Natural killer cell treated with Interleukin-12 subunit alpha and Interleukin-12 subunit beta and Interleukin-15 and Interleukin-18, amount 100 ng/mL, for 72 hours (primary cell): ENCODE data around the gene C3orf85. TPM values are rescaled to one million over a fixed set of nuclear protein-coding genes. Genes with fewer than 3 reads are reported as not detected.

Source experiments
- ATAC-seq, 2 donors: fragments of 150-1000 bp; cut with Tn5 transposase in 1 of 2; sonication (Bioruptor Pico), chemical (Tn5 transposase) in 1 of 2; 2 replicates each; pipeline ENCODE4 v1.10.0; 2021
- DNase-seq: peaks from one replicate; pipeline ENCODE4 v3.0.0; 2022; ENCODE audit warnings: low spot score
- H3K27ac Mint-ChIP-seq, 2 donors: 1 replicate in 1 of 2; 2 replicates in 1 of 2; pipeline ENCODE4 v1.8.0; 2022; ENCODE audit warnings: mixed read lengths in 2 of 2, mild to moderate bottlenecking in 1 of 2, moderate library complexity in 1 of 2
- H3K27me3 Mint-ChIP-seq, 2 donors: 1 replicate in 1 of 2; 2 replicates in 1 of 2; pipeline ENCODE4 v1.8.0; 2022; ENCODE audit warnings: mixed read lengths in 2 of 2
- H3K36me3 Mint-ChIP-seq: one replicate; pipeline ENCODE4 v1.8.0; 2022; ENCODE audit warnings: mixed read lengths
- H3K4me1 Mint-ChIP-seq, 2 donors: 1 replicate in 1 of 2; 2 replicates in 1 of 2; pipeline ENCODE4 v1.8.0; 2022; ENCODE audit warnings: low read depth in 2 of 2, mixed read lengths in 2 of 2, mild to moderate bottlenecking in 1 of 2
- H3K4me3 Mint-ChIP-seq: one replicate; pipeline ENCODE4 v1.8.0; 2022; ENCODE audit warnings: mixed read lengths
- H3K9me3 Mint-ChIP-seq: 2 replicates; pipeline ENCODE4 v1.8.0; 2022; ENCODE audit warnings: mixed read lengths
- total RNA-seq, 2 donors: library from RNA; stranded (reverse); gene quantifications; one replicate each; pipeline ENCODE4 v1.2.3, GENCODE V29; 2022

The C3orf85 gene, protein sequence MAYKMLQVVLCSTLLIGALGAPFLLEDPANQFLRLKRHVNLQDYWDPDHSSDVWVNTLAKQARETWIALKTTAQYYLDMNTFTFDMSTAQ
- not detected for total RNA-seq

- Mint-ChIP-seq H3K27ac (no peak within 1 kb of the TSS), H3K4me1 (no peaks in the 10 kb centered on the region), H3K9me3 (peaks cover 6% of the 10 kb centered on the region), H3K27me3 (peaks cover 0 to 5% of the 10 kb centered on the region in 2 donors), H3K4me3 (no peak within 1 kb of the TSS), H3K36me3 (no peaks in the 10 kb centered on the region)
- no peak for ATAC-seq
- DNase-seq, result no peak
Measured at GRCh38 chr3:109136523-109136922, at the start of gene C3orf85. Gene C3orf85 (plus strand): TSS chr3:109136719. CDS start chr3:109136848, 129 bp downstream.

GRCh38 chr3:109089265-109089664, 47.3 kb upstream of the C3orf85 start:
- Mint-ChIP-seq H3K9me3 (no peaks in the 10 kb centered on the region), H3K27me3 (peaks cover 5 to 11% of the 10 kb centered on the region in 2 donors), H3K27ac (no peak overlapping the region), H3K36me3 (no peaks in the 10 kb centered on the region), H3K4me1 (no peaks in the 10 kb centered on the region), H3K4me3 (no peak overlapping the region)
- ATAC-seq (no peak), DNase-seq (no peak)

DNA sequence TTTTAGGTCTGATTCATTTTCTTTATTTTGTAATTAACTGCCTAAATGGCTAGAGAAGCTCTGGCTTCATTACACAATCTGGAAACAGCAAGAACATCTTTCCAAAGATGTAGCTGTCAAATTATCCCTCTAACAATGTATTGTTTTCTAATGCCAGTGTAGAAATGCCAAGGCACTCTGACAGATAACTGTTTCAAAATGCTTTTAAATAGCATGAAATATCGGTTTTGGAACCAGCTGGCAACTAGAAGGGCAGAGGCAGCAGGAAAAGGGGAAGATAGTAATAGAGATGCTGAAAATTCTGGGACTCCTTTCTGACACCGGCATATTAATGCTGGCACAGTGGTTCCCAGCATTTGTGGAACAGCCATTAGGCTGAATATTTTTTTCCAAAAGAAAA, 44.7 kb upstream of the C3orf85 start:
- Mint-ChIP-seq H3K4me1 (no peaks in the 10 kb centered on the region), H3K27ac (no peak overlapping the region), H3K9me3 (no peaks in the 10 kb centered on the region), H3K27me3 (peaks cover 0 to 6% of the 10 kb centered on the region in 2 donors), H3K4me3 (no peak overlapping the region), H3K36me3 (no peaks in the 10 kb centered on the region)
- no peak for ATAC-seq
- DNase-seq, result no peak

DNA sequence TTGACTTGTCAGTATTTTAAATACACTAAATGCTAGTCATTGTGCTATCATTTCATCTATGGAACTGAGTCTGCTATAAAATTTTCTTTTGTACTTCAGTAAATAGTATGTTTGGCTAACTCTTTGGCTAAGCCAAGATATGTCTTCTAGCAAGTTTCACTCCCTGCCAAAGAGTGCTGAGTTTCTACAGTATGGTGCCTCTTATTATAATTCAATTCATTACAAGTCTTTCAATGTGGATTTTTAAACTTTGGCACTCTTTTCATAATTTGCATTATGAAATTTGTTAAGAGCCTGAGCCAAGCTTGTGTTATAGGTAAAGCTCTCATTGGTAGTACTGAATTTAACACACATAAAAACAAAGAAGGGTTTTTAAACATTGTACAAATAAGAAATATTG, 43.0 kb upstream of the C3orf85 start:
- Mint-ChIP-seq H3K36me3 (no peaks in the 10 kb centered on the region), H3K27me3 (peaks cover 7 to 8% of the 10 kb centered on the region in 2 donors), H3K9me3 (no peaks in the 10 kb centered on the region), H3K4me3 (no peak overlapping the region), H3K4me1 (no peaks in the 10 kb centered on the region), H3K27ac (no peak overlapping the region)
- ATAC-seq (no peak), DNase-seq (no peak)

DNA sequence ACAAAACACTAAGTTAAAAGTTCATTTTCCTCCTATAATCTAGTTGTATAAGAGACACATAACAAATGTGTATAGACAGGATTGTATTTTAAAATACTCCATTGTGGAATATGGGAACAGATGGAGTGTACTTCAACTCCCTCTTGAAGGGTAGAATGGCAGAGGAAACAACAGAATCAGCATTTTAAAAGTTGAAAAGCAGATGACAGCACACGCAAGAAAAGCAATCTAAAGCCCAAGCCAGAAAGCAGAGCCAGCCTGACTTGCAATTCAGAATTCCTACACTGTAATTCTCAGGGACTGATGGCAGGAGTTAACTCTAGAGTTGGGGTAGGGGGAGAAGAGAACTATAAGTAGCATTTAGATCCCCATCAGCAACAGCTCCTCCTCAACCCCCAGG, 41.4 kb upstream of the C3orf85 start:
- Mint-ChIP-seq H3K4me1 (no peaks in the 10 kb centered on the region), H3K27ac (no peak overlapping the region), H3K36me3 (no peaks in the 10 kb centered on the region), H3K4me3 (no peak overlapping the region), H3K9me3 (no peaks in the 10 kb centered on the region), H3K27me3 (peaks cover 7 to 8% of the 10 kb centered on the region in 2 donors)
- DNase-seq (no peak), ATAC-seq (no peak)

DNA sequence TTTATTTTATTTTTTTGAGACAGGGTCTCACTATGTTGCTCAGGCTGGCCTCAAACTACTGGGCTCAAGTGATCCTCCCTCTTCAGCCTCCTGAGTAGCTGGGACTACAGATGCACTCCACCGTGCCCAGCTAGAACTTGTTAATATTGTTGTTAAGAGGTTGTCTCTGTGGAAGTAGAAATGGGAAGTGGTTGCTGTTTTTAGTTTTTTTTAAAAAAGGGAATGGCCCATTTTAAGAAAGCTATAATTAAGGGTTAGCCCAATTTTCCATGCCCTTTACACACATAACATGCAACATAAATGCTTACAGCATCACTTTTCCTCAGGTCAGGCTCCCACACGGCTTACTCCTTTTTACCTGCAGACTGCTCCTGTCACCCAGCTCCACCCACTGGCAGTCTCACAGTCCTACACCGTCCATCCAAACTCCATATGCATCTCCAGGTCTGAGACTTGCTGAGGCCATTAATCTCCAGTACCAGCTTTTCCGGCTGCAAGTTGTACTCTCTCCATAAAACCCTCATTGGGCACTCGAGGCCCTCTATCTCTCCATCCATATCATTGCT, 38.4 kb upstream of the C3orf85 start:
- ATAC-seq (peak in 1 of 2 donors; percentile 9), DNase-seq (no peak)
- H3K9me3 Mint-ChIP-seq, result no peaks in the 10 kb centered on the region
- H3K27ac Mint-ChIP-seq, result no peak overlapping the region
- no peaks in the 10 kb centered on the region for H3K4me1 Mint-ChIP-seq
- H3K4me3 Mint-ChIP-seq, result no peak overlapping the region
- H3K36me3 Mint-ChIP-seq, result no peaks in the 10 kb centered on the region
- peaks cover 8 to 13% of the 10 kb centered on the region in 2 donors for H3K27me3 Mint-ChIP-seq

GRCh38 chr3:109109574-109109973, 26.9 kb upstream of the C3orf85 start:
- Mint-ChIP-seq H3K9me3 (peaks cover 4% of the 10 kb centered on the region), H3K4me3 (no peak overlapping the region), H3K27me3 (peaks cover 9% of the 10 kb centered on the region in 2 donors), H3K4me1 (no peaks in the 10 kb centered on the region), H3K36me3 (no peaks in the 10 kb centered on the region), H3K27ac (no peak overlapping the region)
- DNase-seq (no peak), ATAC-seq (no peak)

GRCh38 chr3:109112946-109113760, 23.4 kb upstream of the C3orf85 start:
- no peak overlapping the region for H3K4me3 Mint-ChIP-seq
- no peak for ATAC-seq

GRCh38 chr3:109114746-109115145, 21.8 kb upstream of the C3orf85 start:
- H3K27ac Mint-ChIP-seq, result no peak overlapping the region
- no peak for ATAC-seq
- H3K27me3 Mint-ChIP-seq, result peaks cover 4 to 7% of the 10 kb centered on the region in 2 donors
- DNase-seq, result no peak
- H3K4me3 Mint-ChIP-seq, result no peak overlapping the region
- H3K36me3 Mint-ChIP-seq, result no peaks in the 10 kb centered on the region
- no peaks in the 10 kb centered on the region for H3K4me1 Mint-ChIP-seq
- no peaks in the 10 kb centered on the region for H3K9me3 Mint-ChIP-seq

More at GRCh38 chr3:109112946-109113760, 23.4 kb upstream of the C3orf85 start:
- peaks cover 4 to 7% of the 10 kb centered on the region in 2 donors for H3K27me3 Mint-ChIP-seq
- no peaks in the 10 kb centered on the region for H3K9me3 Mint-ChIP-seq
- no peak overlapping the region for H3K27ac Mint-ChIP-seq
- no peak for DNase-seq
- H3K4me1 Mint-ChIP-seq, result no peaks in the 10 kb centered on the region
- H3K36me3 Mint-ChIP-seq, result no peaks in the 10 kb centered on the region

- Mint-ChIP-seq H3K9me3 (no peaks in the 10 kb centered on the region), H3K4me1 (no peaks in the 10 kb centered on the region), H3K36me3 (no peaks in the 10 kb centered on the region), H3K27me3 (peaks cover 4 to 7% of the 10 kb centered on the region in 2 donors), H3K27ac (no peak overlapping the region), H3K4me3 (no peak overlapping the region)
- DNase-seq (no peak), ATAC-seq (no peak)
Measured at GRCh38 chr3:109115451-109115850, 21.1 kb upstream of the C3orf85 start.

GRCh38 chr3:109116031-109116430, 20.5 kb upstream of the C3orf85 start:
- no peaks in the 10 kb centered on the region for H3K9me3 Mint-ChIP-seq
- H3K27me3 Mint-ChIP-seq, result peaks cover 4 to 7% of the 10 kb centered on the region in 2 donors
- H3K36me3 Mint-ChIP-seq, result no peaks in the 10 kb centered on the region
- ATAC-seq (no peak), DNase-seq (no peak)
- H3K27ac Mint-ChIP-seq, result no peak overlapping the region
- no peaks in the 10 kb centered on the region for H3K4me1 Mint-ChIP-seq
- H3K4me3 Mint-ChIP-seq, result no peak overlapping the region

DNA sequence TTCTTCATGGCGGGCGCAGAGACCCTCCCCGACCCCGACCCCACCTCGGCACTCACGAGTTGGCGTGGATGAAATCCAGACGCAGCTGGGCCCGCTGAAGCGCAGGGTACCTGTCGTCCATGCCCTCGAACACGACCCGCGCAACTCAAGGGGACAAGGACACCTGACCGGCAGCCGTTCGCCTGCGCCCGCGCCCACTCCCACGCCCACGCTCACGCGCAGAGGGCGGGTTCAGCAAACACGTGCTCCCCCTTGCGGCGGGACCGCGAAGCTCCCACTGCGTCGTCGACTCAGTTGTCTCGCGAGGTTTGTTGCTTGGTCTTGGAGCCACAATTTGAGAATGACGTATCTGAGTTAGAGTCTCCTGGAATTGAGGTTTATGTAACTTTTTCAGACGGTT, 18.6 kb upstream of the C3orf85 start, which contains the start of gene MORC1:
MORC1 (minus strand) TSS at position 196 of the 400 bp plus-strand sequence; CDS start at position 121, 75 bp downstream.
- no peak for ATAC-seq

GRCh38 chr3:109118584-109118983, 17.9 kb upstream of the C3orf85 start:
- Mint-ChIP-seq H3K36me3 (no peaks in the 10 kb centered on the region), H3K4me1 (no peaks in the 10 kb centered on the region), H3K9me3 (peaks cover 4% of the 10 kb centered on the region), H3K27ac (no peak overlapping the region), H3K27me3 (peaks cover 2 to 7% of the 10 kb centered on the region in 2 donors), H3K4me3 (no peak overlapping the region)
- ATAC-seq, result no peak
- no peak for DNase-seq

More for the DNA sequence above, 18.6 kb upstream of the C3orf85 start, which contains the start of gene MORC1:
- Mint-ChIP-seq H3K4me1 (no peaks in the 10 kb centered on the region), H3K36me3 (no peaks in the 10 kb centered on the region), H3K27me3 (peaks cover 2 to 7% of the 10 kb centered on the region in 2 donors), H3K9me3 (peaks cover 4% of the 10 kb centered on the region), H3K27ac (no peak within 1 kb of the TSS), H3K4me3 (no peak within 1 kb of the TSS)
- DNase-seq, result no peak

DNA sequence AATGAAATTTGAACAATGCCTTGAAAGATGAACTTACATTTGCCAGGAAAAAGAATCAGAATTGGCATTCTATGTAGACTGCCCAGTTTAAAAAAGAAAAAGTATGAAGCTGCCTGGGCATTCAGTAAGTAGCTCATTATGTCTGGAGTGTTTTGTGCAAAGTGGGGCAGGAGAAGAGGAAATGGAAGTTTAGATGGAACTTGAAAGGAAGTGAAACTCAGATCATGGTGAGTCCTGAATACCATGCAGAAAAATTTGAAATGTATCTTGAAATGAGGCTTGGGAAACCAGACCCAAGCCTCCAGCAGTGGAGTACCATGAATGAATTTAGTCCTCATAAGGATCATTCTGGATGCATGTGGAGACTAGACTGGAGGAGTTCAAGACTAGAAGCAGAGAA, 13.8 kb upstream of the C3orf85 start:
- Mint-ChIP-seq H3K4me1 (no peaks in the 10 kb centered on the region), H3K36me3 (no peaks in the 10 kb centered on the region), H3K27ac (no peak overlapping the region), H3K4me3 (no peak overlapping the region), H3K27me3 (no peaks in the 10 kb centered on the region), H3K9me3 (peaks cover 4% of the 10 kb centered on the region)
- ATAC-seq (no peak), DNase-seq (no peak)
